GM12891 (cell line): Measurements from ENCODE around the gene ZNF688.
A peak's percentile ranks its signal among the peaks of the same experiment; 100 is the strongest.
"Not testable (repeated sequence)": the region's sequence is repeated elsewhere in the genome, so short reads cannot be mapped to it uniquely, and the experiment has no call there.

Experiments
- DNase-seq: peaks from one replicate; pipeline ENCODE4 v3.0.0; 2011; ENCODE audit warnings: low spot score; ENCODE audit not compliant: insufficient read length
- FAIRE-seq: peaks from 2 replicates; lab custom pipeline; 2011; peaks lifted over from hg19 to GRCh38; lab: Jason Lieb, UNC
- PAX5 ChIP-seq: IDR thresholded peaks from 2 replicates; pipeline ENCODE4 v1.6.1; 2011; ENCODE audit warnings: low read length, moderate library complexity, mild to moderate bottlenecking; ENCODE audit not compliant: insufficient read depth, severe bottlenecking
- POLR2A ChIP-seq: IDR thresholded peaks from 2 replicates; pipeline ENCODE4 v1.6.1; 2011; ENCODE audit warnings: low read depth, low read length, control low read depth
- POLR2AphosphoS5 ChIP-seq: IDR thresholded peaks from 2 replicates; pipeline ENCODE4 v1.6.1; 2011; ENCODE audit warnings: low read depth, low read length, control low read depth
- POU2F2 ChIP-seq: IDR thresholded peaks from 2 replicates; pipeline ENCODE4 v1.6.1; 2011; ENCODE audit warnings: low read depth, mild to moderate bottlenecking, control low read depth, low read length, moderate library complexity
- SPI1 ChIP-seq: IDR thresholded peaks from 2 replicates; pipeline ENCODE4 v1.6.1; 2011; ENCODE audit warnings: low read depth, low read length, control low read depth
- TAF1 ChIP-seq: IDR thresholded peaks from 2 replicates; pipeline ENCODE4 v1.6.1; 2011; ENCODE audit warnings: low read depth, low read length, control low read depth

The ZNF688 gene

DNA sequence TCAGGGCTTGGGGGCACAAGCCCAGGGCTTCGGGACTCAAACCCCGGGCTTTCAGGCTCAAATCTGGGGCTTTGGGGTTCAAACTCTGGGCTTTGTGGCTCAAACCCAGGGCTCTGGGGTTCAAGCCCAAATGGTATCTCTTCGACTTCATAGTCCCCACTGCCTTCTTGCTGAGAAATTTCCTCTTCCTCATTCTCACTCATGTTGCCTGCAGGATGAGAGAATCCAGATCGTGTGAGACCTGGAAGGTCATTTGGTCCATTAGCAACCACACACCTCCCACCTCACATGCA lies 45.7 kb downstream of the ZNF688 start:
- FAIRE-seq: no peak
- no peak for TF ChIP-seq POLR2AphosphoS5
- peak; percentile 57 for TF ChIP-seq SPI1
- no peak for DNase-seq

- TF ChIP-seq SPI1 (no peak), POU2F2 (no peak), TAF1 (no peak), POLR2AphosphoS5 (no peak), POLR2A (no peak), PAX5 (no peak)
- FAIRE-seq (no peak), DNase-seq (no peak)
Measured at GRCh38 chr16:30524575-30525568, 46.6 kb downstream of the ZNF688 start.

DNA sequence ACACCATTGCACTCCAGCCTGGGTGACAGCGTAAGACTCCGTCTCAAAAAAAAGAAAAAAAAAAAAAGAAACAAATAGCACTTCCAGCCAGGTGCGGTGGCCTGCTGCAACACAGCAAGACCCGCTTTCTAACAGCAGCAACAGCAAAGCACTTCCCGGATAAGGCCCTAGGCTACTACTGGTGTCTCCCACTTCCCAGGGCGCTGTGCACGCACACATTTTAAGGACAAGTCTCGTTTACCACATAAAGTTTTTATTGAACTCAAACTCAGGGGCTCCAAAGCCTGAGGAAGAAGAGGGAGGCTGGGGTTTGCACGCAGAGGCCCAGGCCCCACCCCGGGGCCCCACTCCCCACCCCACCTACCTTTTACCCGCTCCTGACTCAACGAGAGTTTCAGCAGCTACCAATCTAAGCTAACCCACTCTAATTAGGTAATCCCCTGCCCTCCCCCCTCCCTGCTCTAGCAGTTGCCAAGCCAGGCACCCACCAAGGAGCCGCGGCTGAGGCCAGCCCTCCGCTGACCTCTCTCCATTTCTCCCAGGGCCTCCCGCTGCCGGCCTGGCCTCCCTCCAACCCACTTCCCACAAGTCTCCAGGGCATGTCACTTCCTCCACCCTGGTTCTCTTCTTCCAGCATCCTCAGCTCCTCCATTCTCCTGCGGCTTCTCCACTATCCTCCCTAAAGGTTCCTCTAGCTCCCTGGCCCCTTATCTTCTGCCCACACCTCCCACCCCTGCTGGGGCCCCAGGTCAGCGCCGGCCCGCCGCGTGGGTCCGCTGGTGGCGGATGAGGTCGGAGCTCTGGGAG lies 47.5 kb downstream of the ZNF688 start:
- FAIRE-seq (no peak), DNase-seq (no peak)
- TF ChIP-seq POLR2AphosphoS5 (no peak), TAF1 (no peak), SPI1 (no peak), PAX5 (no peak), POLR2A (peak; percentile 29; the same call in 1 of the 2 replicates), POU2F2 (no peak)

- FAIRE-seq, DNase-seq: not testable (repeated sequence)
Measured at GRCh38 chr16:30522702-30523463, 48.6 kb downstream of the ZNF688 start.

GRCh38 chr16:30521873-30522641 lies 49.5 kb downstream of the ZNF688 start:
- TF ChIP-seq POLR2AphosphoS5 (no peak), POLR2A (no peak), TAF1 (no peak), POU2F2 (no peak)
- DNase-seq (no peak), FAIRE-seq (peak; percentile 13)

DNA sequence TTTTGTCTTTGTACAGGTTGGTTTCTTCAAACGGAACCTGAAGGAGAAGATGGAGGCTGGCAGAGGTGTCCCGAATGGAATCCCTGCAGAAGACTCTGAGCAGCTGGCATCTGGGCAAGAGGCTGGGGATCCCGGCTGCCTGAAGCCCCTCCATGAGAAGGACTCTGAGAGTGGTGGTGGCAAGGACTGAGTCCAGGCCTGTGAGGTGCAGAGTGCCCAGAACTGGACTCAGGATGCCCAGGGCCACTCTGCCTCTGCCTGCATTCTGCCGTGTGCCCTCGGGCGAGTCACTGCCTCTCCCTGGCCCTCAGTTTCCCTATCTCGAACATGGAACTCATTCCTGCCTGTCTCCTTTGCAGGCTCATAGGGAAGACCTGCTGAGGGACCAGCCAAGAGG lies 50.0 kb downstream of the ZNF688 start:
- no peak for DNase-seq
- no peak for TF ChIP-seq POU2F2
- no peak for TF ChIP-seq POLR2AphosphoS5
- no peak for TF ChIP-seq PAX5
- TF ChIP-seq POLR2A: no peak
- no peak for TF ChIP-seq TAF1
- FAIRE-seq: no peak
